Measurements from ENCODE around the gene IQSEC1. TPM values are rescaled to one million over a fixed set of nuclear protein-coding genes. Genes with fewer than 3 reads are reported as not detected.

IQSEC1 gene
- total RNA-seq, 1 experiment from 2014 or later = 13.3 TPM

DNA sequence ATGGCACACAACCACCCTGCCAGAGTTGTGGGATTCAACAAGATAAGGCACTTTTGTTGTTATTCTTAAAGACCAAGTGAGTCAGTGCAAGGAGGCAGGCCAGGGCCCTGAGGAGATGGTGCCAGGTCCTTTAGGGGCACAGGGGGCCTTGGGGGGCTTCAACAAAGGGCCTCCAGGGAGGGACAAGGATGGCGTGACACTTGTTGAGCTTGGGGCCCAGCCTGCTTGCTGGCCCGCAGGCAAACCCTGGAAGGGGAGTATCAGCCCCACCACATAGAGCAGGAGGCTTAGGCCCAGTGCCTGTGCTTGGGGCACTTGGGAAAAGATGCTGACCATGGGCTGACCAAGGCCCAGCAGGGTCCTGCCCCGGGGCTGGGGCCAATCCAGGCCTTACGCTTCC, 5.5 kb downstream of the IQSEC1 start:
- intact Hi-C loops (cut with micrococcal nuclease; ENCODE audit: unreplicated experiment) = no loop called here
- no TSS peak for BruUV-seq (replicated peaks)
- Mint-ChIP-seq H3K9me3 (ENCODE audit: low read depth, unreplicated experiment) (no peaks in the 10 kb centered on the region), H3K36me3 (ENCODE audit: insufficient read depth, unreplicated experiment) (no peaks in the 10 kb centered on the region), H3K27ac (ENCODE audit: unreplicated experiment) (no peak overlapping the region), H3K4me1 (ENCODE audit: low read depth, unreplicated experiment) (peaks cover 10% of the 10 kb centered on the region), H3K27me3 (ENCODE audit: unreplicated experiment) (peaks cover 5% of the 10 kb centered on the region), H3K4me3 (ENCODE audit: low read depth, unreplicated experiment) (no peak overlapping the region)
- CTCF ChIA-PET = no interaction called here
- no peak for DNase-seq
- TF ChIP-seq, protein P1, sequence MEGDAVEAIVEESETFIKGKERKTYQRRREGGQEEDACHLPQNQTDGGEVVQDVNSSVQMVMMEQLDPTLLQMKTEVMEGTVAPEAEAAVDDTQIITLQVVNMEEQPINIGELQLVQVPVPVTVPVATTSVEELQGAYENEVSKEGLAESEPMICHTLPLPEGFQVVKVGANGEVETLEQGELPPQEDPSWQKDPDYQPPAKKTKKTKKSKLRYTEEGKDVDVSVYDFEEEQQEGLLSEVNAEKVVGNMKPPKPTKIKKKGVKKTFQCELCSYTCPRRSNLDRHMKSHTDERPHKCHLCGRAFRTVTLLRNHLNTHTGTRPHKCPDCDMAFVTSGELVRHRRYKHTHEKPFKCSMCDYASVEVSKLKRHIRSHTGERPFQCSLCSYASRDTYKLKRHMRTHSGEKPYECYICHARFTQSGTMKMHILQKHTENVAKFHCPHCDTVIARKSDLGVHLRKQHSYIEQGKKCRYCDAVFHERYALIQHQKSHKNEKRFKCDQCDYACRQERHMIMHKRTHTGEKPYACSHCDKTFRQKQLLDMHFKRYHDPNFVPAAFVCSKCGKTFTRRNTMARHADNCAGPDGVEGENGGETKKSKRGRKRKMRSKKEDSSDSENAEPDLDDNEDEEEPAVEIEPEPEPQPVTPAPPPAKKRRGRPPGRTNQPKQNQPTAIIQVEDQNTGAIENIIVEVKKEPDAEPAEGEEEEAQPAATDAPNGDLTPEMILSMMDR (IDR thresholded peaks at IDR 0.05; ENCODE audit: unreplicated experiment) = no peak

DNA sequence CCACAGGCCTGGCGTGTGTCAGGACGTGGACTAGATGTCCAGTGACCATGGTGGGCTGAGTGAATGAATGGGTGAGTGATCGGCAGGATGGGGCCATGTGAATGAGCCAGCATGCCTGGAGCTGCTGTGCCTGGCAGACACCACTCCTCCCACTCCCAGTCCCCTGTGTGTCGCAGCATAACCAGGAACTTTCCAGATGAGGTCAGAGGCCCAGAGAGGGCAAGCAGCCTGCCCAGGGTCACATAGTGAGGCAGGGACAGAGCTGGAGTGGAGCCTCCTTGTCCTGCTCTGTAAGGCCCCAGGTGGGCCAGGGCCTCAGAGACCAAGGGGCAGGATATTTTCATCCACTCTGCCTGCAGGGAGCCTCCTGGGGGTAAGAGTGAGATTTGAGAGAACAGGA, 6.4 kb downstream of the IQSEC1 start:
- no peak overlapping the region for H3K4me3 Mint-ChIP-seq (ENCODE audit: low read depth, unreplicated experiment)
- H3K4me1 Mint-ChIP-seq (ENCODE audit: low read depth, unreplicated experiment) = peaks cover 15% of the 10 kb centered on the region
- DNase-seq = no peak
- no peaks in the 10 kb centered on the region for H3K9me3 Mint-ChIP-seq (ENCODE audit: low read depth, unreplicated experiment)
- no peaks in the 10 kb centered on the region for H3K36me3 Mint-ChIP-seq (ENCODE audit: insufficient read depth, unreplicated experiment)
- H3K27ac Mint-ChIP-seq (ENCODE audit: unreplicated experiment) = no peak overlapping the region
- BruUV-seq (replicated peaks) = no TSS peak
- H3K27me3 Mint-ChIP-seq (ENCODE audit: unreplicated experiment) = no peaks in the 10 kb centered on the region
- TF ChIP-seq, protein P1 (IDR thresholded peaks at IDR 0.05; ENCODE audit: unreplicated experiment) = no peak
- CTCF ChIA-PET = no interaction called here
- intact Hi-C loops (cut with micrococcal nuclease; ENCODE audit: unreplicated experiment) = no loop called here

DNA sequence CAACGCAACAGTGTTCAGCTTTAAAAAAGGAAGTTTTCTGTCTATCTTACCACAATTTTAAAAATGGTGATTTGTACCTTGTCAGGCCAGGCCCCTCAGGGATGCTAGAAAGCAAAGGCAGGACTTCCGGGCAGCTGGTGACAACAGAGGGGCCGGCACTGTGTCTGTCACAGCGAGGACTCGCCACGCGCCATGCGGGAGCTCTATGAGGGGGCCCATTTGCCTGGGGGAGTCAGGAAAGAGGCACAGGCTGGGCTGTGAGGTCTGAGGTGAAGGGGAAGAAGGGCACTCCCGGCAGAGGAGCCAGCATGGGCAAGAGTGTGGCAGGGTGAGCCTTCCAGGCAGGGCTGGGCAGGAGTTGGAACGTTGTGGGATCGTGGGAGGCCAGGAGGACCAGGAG, 7.0 kb downstream of the IQSEC1 start:
- Mint-ChIP-seq H3K4me1 (ENCODE audit: low read depth, unreplicated experiment) (peaks cover 15% of the 10 kb centered on the region), H3K27ac (ENCODE audit: unreplicated experiment) (no peak overlapping the region), H3K27me3 (ENCODE audit: unreplicated experiment) (no peaks in the 10 kb centered on the region), H3K36me3 (ENCODE audit: insufficient read depth, unreplicated experiment) (no peaks in the 10 kb centered on the region), H3K9me3 (ENCODE audit: low read depth, unreplicated experiment) (no peaks in the 10 kb centered on the region), H3K4me3 (ENCODE audit: low read depth, unreplicated experiment) (no peak overlapping the region)
- TF ChIP-seq, protein P1 (IDR thresholded peaks at IDR 0.05; ENCODE audit: unreplicated experiment) = no peak
- intact Hi-C loops (cut with micrococcal nuclease; ENCODE audit: unreplicated experiment) = no loop called here
- DNase-seq = no peak
- CTCF ChIA-PET = no interaction called here
- BruUV-seq (replicated peaks) = no TSS peak

DNA sequence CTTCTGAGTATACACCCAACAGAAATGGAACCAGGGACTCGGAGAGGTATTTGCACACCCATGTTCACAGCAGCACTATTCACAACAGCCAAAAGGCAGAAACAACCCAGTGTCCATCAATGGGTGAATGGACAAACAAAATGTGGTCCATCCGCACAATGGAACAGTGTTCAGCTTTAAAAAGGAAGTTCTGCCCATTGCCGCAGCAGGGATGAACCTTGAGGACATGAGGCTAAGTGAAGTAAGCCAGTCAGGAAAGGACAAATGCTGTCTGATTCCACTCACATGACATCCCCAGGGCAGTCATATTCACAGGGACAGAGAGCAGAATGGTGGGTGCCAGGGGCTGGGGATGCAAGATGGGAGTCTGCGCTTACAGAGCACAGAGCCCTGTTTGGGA, 7.5 kb downstream of the IQSEC1 start:
- no peak overlapping the region for H3K27ac Mint-ChIP-seq (ENCODE audit: unreplicated experiment)
- no peak for DNase-seq
- BruUV-seq (replicated peaks) = no TSS peak
- intact Hi-C loops (cut with micrococcal nuclease; ENCODE audit: unreplicated experiment) = no loop called here
- CTCF ChIA-PET = no interaction called here
- H3K27me3 Mint-ChIP-seq (ENCODE audit: unreplicated experiment) = no peaks in the 10 kb centered on the region
- no peaks in the 10 kb centered on the region for H3K36me3 Mint-ChIP-seq (ENCODE audit: insufficient read depth, unreplicated experiment)
- H3K4me3 Mint-ChIP-seq (ENCODE audit: low read depth, unreplicated experiment) = no peak overlapping the region
- H3K9me3 Mint-ChIP-seq (ENCODE audit: low read depth, unreplicated experiment) = no peaks in the 10 kb centered on the region
- peaks cover 15% of the 10 kb centered on the region for H3K4me1 Mint-ChIP-seq (ENCODE audit: low read depth, unreplicated experiment)
- TF ChIP-seq, protein P1 (IDR thresholded peaks at IDR 0.05; ENCODE audit: unreplicated experiment) = no peak

DNA sequence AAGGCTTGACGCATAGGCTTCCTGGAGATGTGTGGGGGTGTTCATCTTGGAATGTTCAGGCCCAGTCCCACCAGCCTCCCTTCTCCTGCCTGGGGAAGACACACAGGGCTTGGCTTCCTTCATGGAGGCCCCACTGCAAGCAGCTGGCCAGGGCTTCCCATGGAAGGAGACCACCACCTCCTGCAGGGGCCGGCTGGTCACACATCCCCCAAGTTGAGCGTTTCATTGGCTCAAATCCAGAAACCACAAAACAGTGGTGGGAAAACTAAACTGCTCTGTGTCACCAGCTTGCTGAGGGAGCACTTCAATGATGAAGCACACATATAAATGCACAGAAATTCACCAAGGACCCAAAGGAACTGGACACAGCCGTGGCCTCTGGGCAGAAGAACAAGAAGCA, 8.3 kb downstream of the IQSEC1 start:
- peaks cover 3% of the 10 kb centered on the region for H3K27me3 Mint-ChIP-seq (ENCODE audit: unreplicated experiment)
- no peaks in the 10 kb centered on the region for H3K36me3 Mint-ChIP-seq (ENCODE audit: insufficient read depth, unreplicated experiment)
- H3K27ac Mint-ChIP-seq (ENCODE audit: unreplicated experiment) = no peak overlapping the region
- no peaks in the 10 kb centered on the region for H3K9me3 Mint-ChIP-seq (ENCODE audit: low read depth, unreplicated experiment)
- DNase-seq = no peak
- no peak overlapping the region for H3K4me3 Mint-ChIP-seq (ENCODE audit: low read depth, unreplicated experiment)
- BruUV-seq (replicated peaks) = no TSS peak
- intact Hi-C loops (cut with micrococcal nuclease; ENCODE audit: unreplicated experiment) = no loop called here
- H3K4me1 Mint-ChIP-seq (ENCODE audit: low read depth, unreplicated experiment) = peaks cover 15% of the 10 kb centered on the region
- TF ChIP-seq, protein P1 (IDR thresholded peaks at IDR 0.05; ENCODE audit: unreplicated experiment) = no peak
- CTCF ChIA-PET = no interaction called here
